GM21526 (cell line): ENCODE measurements around the gene ALDH2.
"Not testable (repeated sequence)": the region's sequence is repeated elsewhere in the genome, so short reads cannot be mapped to it uniquely, and the experiment has no call there.

Experiments
- ATAC-seq: cut with Tn5 transposase; IDR thresholded peaks from one replicate; pipeline ENCODE4 v1.9.1; 2021; ENCODE audit warnings: moderate library complexity; ENCODE audit not compliant: unreplicated experiment, low FRiP score

Gene ALDH2

DNA sequence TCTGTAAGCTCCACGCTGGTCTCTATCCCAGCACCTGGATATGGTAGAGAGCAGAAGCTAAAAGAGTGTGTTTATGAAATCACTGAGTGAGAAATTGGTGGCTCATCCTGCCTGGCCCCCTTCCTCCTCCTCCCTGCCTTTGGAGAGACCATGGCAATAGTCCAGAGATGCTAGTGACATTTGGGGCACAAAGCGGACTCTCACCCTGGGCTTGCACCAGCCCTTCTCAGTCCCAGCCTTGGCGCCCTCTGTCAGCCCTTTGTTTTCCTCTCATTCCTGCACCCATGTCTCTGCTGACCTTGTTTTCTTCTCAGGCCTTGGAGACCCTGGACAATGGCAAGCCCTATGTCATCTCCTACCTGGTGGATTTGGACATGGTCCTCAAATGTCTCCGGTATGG, 18.2 kb downstream of the ALDH2 start:
- no peak for ATAC-seq

- ATAC-seq: no peak
These were observed 18.9 kb downstream of the ALDH2 start for GRCh38 chr12:111785651-111786050.

DNA sequence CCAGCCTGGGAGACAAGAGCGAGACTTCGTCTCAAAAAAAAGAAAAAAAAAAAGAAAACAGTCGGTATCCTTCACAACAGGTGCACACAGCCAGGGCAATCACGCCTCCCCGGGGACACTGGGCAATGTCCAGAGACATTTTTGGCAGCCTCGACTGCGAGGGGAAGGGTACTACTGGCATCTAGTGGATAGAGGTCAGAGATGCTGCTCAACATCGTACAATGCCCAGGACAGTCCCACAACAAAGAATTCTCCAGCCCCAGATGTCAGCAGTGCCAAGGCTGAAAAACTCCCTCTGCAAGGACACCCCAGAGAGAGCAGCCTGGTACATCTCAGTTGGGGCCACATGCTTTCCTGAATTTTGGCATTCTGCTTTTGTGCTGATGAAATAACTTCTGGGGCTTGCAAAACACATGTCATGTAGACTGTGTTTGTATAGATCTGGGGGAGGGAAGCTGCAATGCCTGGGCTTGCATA, 21.5 kb downstream of the ALDH2 start:
- no peak for ATAC-seq

- ATAC-seq: no peak
These were observed 23.0 kb downstream of the ALDH2 start for GRCh38 chr12:111789779-111790178.

DNA sequence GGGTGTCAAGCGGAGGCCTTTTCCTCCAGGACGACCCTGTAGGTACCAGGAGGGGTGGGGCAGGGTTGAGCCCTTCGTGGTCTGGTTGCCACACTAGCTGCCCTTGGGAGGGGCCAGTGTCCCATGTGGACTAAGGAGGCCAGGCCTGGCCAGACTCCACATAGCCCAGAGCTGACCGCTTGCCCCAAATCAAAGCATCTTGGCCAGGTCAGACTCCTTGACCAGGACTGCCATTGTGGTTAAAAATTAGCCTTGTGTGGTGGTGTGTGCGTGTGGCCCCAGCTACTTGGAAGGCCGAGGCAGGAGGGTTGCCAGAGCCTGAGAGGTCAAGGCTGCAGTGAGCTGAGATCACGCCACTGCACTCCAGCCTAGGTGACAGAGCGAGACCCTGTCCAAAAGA, 24.8 kb downstream of the ALDH2 start:
- no peak for ATAC-seq

DNA sequence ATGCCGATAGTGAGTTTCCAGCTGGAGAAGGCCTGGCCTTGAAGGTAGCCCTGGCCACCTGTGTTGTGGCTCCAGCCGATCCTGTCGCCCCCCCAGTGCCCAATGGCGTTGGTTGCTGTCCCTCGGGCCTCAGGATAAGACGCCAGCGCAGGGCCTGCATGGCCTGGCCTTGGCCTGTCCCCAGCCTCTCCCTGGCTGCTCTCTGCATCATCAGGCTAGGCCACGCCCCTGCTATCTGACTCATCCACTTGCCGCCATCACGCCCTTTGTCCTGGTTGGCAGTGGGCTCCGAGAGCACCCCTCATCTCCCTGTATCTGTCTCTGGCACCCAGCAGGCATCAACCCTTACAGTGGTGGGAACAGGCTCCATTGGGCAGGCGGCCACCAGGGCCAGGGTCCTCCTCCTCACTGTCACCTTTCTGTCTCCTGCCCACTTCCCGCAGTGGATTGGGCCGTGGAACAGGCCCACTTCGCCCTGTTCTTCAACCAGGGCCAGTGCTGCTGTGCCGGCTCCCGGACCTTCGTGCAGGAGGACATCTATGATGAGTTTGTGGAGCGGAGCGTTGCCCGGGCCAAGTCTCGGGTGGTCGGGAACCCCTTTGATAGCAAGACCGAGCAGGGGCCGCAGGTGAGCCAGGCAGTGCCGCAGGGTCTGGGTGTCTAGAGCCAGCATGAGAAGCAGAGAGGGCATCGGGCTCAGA, 25.6 kb downstream of the ALDH2 start:
- no peak for ATAC-seq

- no peak for ATAC-seq
These were observed 26.1 kb downstream of the ALDH2 start for GRCh38 chr12:111792856-111793235.

DNA sequence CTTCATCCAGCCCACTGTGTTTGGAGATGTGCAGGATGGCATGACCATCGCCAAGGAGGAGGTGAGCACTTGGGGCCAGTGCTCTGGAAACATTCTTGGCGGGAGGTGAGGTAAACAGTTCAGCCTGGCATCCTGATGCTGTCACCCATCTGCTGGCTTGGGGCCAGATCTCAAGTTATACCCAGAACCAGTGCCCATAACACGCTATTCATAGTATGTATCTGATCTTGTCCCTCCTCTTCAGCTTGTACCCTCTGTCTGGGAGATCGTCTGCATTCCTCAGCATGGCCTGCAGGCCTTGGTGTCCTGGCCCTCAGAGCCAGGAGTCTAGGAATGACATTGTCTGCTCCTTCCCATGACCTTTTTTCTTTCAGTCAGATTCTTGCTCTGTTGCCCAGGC, 31.4 kb downstream of the ALDH2 start:
- ATAC-seq: no peak

- no peak for ATAC-seq
These were observed 33.0 kb downstream of the ALDH2 start for GRCh38 chr12:111799758-111800157.

DNA sequence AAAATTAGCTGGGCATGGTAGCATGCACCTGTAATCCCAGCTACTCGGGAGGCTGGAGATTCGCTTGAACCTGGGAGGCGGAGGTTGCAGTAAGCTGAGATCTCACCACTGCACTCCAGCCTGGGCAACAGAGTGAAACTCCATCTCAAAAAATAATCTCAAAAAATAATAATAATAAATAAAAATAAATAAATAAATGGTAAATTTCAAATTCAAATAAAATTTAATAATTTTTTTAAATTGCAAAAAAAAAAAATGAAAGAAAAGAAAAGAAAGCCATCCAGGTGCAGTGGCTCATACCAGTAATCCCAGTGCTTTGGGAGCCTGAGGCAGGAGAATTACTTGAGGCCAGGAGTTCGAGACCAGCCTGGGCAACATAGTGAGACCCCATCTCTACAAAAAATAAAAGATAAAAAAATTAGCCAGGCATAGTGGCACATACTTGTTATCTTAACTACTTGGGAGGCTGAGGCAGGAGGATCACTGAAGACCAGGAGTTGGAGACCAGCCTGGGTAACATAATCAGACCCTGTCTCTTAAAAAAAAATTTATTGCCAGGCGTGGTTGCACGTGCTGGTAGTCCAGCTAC, 36.4 kb downstream of the ALDH2 start:
- no peak for ATAC-seq

- no peak for ATAC-seq
These were observed 37.1 kb downstream of the ALDH2 start for GRCh38 chr12:111803851-111804250.

GRCh38 chr12:111806304-111806703, 39.6 kb downstream of the ALDH2 start:
- ATAC-seq: no peak

DNA sequence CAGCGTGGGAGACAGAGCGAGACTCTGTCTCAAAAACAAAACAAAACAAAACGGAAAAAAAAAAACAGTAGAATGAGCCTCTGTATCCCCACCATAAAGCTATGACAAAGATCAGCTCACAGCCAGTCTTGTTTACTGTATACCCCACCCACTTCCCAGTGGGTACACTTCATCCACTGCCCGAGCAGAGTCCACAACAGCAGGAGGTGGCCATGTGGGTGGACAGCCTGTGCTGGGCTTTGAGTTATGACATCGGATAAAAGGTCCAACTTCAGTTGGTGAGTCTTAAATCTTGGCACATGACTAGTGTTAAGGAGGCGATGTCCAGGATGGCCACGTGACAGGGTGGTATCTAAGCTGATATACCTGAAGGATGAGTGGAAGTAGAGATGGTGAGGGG, 40.5 kb downstream of the ALDH2 start:
- no peak for ATAC-seq

DNA sequence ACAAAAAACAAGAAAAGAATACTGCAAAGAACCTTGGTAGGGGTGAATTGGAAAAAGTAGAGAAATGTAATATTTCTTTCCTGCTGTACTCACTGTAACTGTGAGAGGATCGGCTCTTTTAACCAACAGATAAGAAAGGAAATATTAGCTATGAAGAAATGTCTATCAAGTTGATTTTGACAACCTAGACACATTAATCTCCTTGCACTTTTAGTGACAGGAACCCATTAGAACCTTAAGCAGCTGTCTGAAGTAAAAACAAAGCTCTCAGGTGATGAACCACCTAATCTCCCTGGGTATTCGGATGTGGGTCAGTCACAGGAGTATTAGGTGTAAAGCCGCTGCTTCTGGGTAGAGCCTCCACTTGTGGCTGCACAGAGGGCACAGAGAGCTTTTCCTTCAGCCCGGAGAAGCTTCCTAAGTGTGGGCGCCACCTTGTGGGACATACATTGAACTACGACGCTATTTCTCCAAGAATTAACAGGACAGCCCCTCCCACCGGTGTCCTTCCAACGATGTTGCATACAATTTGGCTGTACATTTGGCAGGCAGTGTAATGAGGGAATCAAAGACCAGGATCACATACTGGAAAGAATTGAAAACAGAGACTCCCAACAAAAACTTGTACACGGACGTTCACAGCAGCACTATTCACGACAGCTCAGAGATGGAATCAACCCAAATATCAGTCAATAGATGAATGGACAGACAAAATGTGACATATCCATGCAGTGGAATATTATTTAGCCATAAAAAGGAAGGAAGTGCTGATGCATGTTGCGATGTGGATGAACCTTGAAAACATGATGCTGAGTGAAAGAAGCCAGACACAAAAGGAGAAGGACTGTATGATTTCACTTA, 46.4 kb downstream of the ALDH2 start:
- ATAC-seq: no peak

- ATAC-seq: no peak
These were observed 49.4 kb downstream of the ALDH2 start for GRCh38 chr12:111816065-111816615.

GRCh38 chr12:111816898-111817297, 50.2 kb downstream of the ALDH2 start:
- ATAC-seq: not testable (repeated sequence)

GRCh38 chr12:111818340-111818739, 51.6 kb downstream of the ALDH2 start:
- no peak for ATAC-seq

GRCh38 chr12:111819191-111820158, 52.7 kb downstream of the ALDH2 start:
- ATAC-seq: no peak

DNA sequence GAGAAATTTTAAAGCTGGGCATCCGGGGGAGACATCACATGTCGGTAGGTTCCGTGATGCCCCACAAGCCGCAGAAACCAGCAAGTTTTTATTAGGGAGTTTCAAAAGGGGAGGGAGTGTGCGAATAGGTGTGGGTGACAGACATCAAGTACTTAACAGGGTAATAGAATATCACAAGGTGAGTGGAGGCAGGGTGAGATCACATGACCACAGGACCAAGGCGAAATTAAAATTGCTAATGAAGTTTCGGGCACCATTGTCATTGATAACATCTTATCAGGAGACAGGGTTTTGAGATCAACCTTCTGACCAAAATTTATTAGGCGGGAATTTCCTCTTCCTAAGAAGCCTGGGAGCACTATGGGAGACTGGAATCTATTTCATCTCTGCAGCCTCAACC, 54.1 kb downstream of the ALDH2 start:
- not testable (repeated sequence) for ATAC-seq

DNA sequence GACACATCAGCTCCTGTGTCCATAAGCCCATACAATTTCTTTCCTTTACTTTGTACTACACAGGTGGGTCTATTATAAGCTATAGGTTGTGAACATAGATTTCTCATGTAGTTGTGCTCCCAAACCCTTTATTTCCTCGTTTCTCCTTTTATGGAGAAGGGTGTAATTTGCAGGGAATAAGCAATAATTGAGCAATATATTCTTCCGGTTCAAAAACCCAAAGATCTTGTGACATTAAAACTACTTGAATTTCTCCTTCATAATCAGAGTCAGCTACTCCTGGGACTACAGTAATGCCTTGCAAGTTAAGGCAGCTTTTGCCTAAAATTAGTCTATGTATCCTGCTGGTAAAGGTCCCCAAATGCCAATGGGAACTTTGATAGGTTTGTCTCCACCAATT, 56.2 kb downstream of the ALDH2 start:
- no peak for ATAC-seq
